Transverse colon (tissue), 4 donors: ENCODE data around the gene TCF7L2.

ENCODE experiments used
- EP300 ChIP-seq: sonication (generic); formaldehyde crosslinking; IDR thresholded peaks from one replicate; pipeline ENCODE4 v1.6.1; 2017; ENCODE audit warnings: antibody characterized with exemption, low read depth
- POLR2AphosphoS5 ChIP-seq, 3 donors: sonication (generic); formaldehyde crosslinking; IDR thresholded peaks; one replicate each; pipeline ENCODE4 v1.6.1; 2016; ENCODE audit warnings: antibody characterized with exemption in 3 of 3
- TF ChIP-seq, protein P1 (sequence below), 5 experiments: fragments of 200-600 bp in 3 of 5; fragments of 450-650 bp in 2 of 5; sonication (generic) in 3 of 5; IDR thresholded peaks; 1 replicate in 2 of 5; 2 replicates in 3 of 5; pipeline ENCODE4 v1.5.1; 2016 to 2017; ENCODE audit warnings: antibody characterized with exemption in 5 of 5, inconsistent platforms in 3 of 5, mild to moderate bottlenecking in 2 of 5, moderate library complexity in 1 of 5

GRCh38 chr10:112981553-112981952, 31.5 kb downstream of the TCF7L2 start:
- TF ChIP-seq POLR2AphosphoS5 (IDR thresholded peaks at IDR 0.05), result no peak
- TF ChIP-seq, protein P1, sequence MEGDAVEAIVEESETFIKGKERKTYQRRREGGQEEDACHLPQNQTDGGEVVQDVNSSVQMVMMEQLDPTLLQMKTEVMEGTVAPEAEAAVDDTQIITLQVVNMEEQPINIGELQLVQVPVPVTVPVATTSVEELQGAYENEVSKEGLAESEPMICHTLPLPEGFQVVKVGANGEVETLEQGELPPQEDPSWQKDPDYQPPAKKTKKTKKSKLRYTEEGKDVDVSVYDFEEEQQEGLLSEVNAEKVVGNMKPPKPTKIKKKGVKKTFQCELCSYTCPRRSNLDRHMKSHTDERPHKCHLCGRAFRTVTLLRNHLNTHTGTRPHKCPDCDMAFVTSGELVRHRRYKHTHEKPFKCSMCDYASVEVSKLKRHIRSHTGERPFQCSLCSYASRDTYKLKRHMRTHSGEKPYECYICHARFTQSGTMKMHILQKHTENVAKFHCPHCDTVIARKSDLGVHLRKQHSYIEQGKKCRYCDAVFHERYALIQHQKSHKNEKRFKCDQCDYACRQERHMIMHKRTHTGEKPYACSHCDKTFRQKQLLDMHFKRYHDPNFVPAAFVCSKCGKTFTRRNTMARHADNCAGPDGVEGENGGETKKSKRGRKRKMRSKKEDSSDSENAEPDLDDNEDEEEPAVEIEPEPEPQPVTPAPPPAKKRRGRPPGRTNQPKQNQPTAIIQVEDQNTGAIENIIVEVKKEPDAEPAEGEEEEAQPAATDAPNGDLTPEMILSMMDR (IDR thresholded peaks at IDR 0.05), result no peak
- no peak for TF ChIP-seq EP300
